GM12865 (cell line): Measurements from ENCODE around the gene HTRA3.

Experiments used
- DNase-seq: peaks from one replicate; pipeline ENCODE4 v3.0.0; 2010; ENCODE audit warnings: low read depth
- H3K4me3 ChIP-seq: 2 replicates; pipeline ENCODE4 v1.5.1; 2011; ENCODE audit warnings: mild to moderate bottlenecking, low read depth, low read length, control low read depth
- CTCF ChIP-seq: IDR thresholded peaks from 2 replicates; pipeline ENCODE4 v1.5.1; 2011; ENCODE audit warnings: low read length, control low read depth, low read depth, inconsistent platforms; ENCODE audit not compliant: insufficient read depth; ENCODE audit errors: missing control alignments

HTRA3 gene

DNA sequence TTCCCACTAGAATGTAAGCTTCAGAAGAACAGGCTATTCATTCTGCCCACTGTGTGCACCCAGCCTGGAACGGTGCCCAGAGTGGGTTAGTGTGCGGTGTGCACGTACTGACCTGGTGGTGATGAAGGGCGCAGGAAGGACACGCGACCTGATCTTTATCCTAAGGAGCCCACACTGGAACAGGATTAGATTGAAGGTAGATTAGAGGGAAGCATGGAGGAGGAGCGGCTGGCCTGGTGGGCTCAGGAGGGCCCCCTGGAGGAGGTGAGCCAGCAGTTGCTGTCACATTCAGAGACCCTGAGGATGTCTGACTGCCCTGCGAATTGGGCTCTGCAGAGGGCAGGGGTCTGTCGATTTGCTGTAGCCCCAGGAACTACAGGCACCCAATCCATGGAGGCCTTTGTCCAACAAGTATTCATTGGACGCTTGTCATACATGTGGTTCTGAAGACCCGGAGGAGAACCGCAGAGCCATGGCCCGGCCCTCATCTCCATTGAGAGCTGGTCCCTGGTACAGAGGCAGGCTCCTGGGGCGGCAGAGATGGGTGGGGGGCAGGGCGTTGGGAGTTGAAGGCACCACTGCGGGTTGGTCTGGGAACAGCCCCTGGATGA is 73.2 kb downstream of the HTRA3 start:
- H3K4me3 ChIP-seq = no peak overlapping the region
- DNase-seq = no peak

DNA sequence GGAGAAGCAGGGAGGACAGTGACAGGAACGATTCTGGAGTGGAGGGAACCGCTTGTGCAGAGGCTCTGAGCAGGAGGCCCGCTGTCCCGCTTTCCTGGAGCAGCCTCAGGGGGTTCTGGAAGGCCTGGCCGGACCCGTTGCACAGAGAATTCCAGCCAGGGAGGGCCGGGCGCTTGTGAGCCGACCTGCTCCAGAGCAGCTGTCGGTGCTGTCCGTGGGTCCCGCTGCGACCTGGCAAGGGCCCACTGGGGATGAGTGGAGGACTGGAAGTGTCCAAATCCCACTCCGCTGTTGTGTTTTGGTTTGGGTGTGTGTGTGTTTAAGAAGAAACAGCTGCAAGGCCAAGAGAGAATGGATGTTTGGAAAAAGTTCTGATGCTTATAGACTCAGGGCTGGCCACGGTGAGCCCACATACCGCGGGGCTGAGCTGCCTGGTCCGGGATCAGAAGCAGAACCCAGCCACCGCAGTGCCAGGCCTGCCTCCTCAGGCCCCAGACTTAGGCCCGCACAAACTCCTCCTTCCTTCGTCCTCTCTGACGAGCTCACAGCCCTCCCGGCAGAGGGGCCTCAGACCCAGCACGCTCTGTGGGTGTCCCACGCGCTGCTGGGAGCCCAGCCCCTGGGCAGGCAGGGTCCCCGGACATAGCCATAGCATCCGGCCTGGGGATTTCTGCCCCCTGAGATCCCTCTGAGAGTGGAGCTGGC is 73.9 kb downstream of the HTRA3 start:
- no peak for DNase-seq
- TF ChIP-seq CTCF = no peak
- no peak overlapping the region for H3K4me3 ChIP-seq

More for the DNA sequence above, 73.2 kb downstream of the HTRA3 start:
- no peak for TF ChIP-seq CTCF

DNA sequence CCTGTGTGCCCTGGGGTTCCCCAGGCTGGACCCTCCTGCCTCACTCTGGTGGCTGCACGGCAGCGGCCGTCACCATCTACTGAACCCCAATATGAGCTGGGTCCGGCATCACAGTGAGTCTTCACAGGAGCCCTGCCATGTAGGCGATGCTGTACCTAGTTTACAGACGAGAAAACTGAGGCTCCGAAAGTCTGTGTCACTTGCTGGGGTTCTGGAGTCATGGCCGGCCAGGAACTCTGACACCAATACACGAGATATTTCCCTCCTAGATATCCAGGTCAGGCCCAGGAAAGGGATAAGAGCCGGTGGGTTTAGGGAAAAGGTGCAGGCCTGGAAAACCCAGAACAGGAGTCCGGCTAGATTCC is 74.4 kb downstream of the HTRA3 start:
- DNase-seq = no peak
- no peak for TF ChIP-seq CTCF
- H3K4me3 ChIP-seq = no peak overlapping the region

GRCh38 chr4:8344377-8344776 is 74.8 kb downstream of the HTRA3 start:
- DNase-seq = no peak
- no peak overlapping the region for H3K4me3 ChIP-seq
- TF ChIP-seq CTCF = no peak

DNA sequence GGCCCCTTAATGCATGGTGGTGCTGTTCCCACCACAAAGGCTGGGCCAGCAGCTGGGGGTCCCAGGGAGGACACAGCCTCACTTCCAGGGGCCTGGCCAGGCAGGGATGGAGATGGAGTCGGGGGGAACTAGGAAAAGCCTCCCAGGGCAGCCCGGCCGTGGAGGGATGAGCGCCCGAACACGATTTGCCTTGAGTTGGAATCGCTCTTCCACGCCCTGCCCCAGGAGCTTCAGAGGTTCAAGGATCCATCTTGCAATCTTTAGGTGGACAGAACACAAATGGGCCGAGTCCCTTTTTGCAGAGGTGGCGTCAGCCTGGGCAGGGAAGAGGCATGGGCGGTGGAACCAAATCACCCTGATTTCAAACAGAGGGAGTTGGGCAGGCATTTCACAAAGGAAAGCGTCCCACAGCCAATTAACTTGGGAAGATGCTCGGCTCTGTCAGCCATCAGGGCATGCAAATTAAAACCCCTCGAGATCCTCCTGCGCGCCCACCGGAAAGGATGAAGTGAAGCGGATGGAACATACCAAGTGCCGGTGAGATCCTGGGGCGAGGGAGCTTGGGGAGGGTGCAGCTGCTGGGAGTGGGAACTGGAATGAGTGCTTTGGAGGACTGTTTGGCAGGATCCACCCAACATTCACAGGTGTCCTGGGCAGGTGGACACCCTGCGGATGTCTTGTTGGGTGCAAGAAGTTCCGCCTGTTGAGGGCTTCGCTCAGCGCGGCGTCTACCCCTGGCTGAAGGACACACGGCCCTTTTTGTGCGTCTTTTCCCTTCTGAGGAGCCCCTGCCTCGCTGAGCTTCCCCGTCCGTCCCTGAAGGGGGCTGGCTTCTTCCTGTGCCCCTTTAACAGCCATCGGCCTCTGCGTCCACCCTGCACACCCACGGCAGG is 75.7 kb downstream of the HTRA3 start:
- DNase-seq = no peak
- H3K4me3 ChIP-seq = no peak overlapping the region
- TF ChIP-seq CTCF = no peak

- no peak for DNase-seq
- no peak overlapping the region for H3K4me3 ChIP-seq
- no peak for TF ChIP-seq CTCF
These were observed 76.6 kb downstream of the HTRA3 start for GRCh38 chr4:8345946-8346814.
